H1 (cell line): ENCODE measurements around the gene MCCC1. TPM values are rescaled to one million over a fixed set of nuclear protein-coding genes. Genes with fewer than 3 reads are reported as not detected.

Experiments used
- CTCF ChIA-PET: fragments of 300-600 bp; sonication (Branson Sonifier 250); formaldehyde crosslinking; loops from one replicate; lab custom pipeline; 2021; ENCODE audit not compliant: partially characterized antibody; lab: Charles Lee
- POLR2A ChIA-PET: fragments of 300-600 bp; sonication (Branson Sonifier 250); formaldehyde crosslinking; loops from one replicate; lab custom pipeline; 2021; ENCODE audit warnings: inconsistent platforms; ENCODE audit not compliant: partially characterized antibody; lab: Charles Lee
- DNase-seq, 2 experiments: peaks; one replicate each; pipeline versions ENCODE4 v3.0.0 to v3.0.0-alpha.2; 2010 to 2022; ENCODE audit warnings: low spot score in 2 of 2, low read depth in 1 of 2, mixed read lengths in 1 of 2
- FAIRE-seq: peaks from 2 replicates; lab custom pipeline; 2011; peaks lifted over from hg19 to GRCh38; lab: Jason Lieb, UNC
- H2AFZ ChIP-seq: 2 replicates; pipeline ENCODE4 v1.8.1; 2012; ENCODE audit warnings: low read length, inconsistent platforms
- H2AK5ac ChIP-seq: 2 replicates; pipeline ENCODE4 v1.6.1; 2013; ENCODE audit warnings: low read depth, low read length
- H2BK120ac ChIP-seq: replicated peaks from 2 replicates; pipeline ENCODE3; 2013; ENCODE audit warnings: low read depth, low read length, inconsistent platforms
- H2BK12ac ChIP-seq: 2 replicates; pipeline ENCODE4 v1.6.1; 2013; ENCODE audit warnings: low read depth, low read length
- H2BK15ac ChIP-seq: 2 replicates; pipeline ENCODE4 v1.6.1; 2013; ENCODE audit warnings: low read length
- H2BK20ac ChIP-seq: 2 replicates; pipeline ENCODE4 v1.6.1; 2013; ENCODE audit warnings: low read length
- H2BK5ac ChIP-seq: 2 replicates; pipeline ENCODE4 v1.6.1; 2013; ENCODE audit warnings: low read depth, low read length
- H3K14ac ChIP-seq: 2 replicates; pipeline ENCODE4 v1.6.1; 2013; ENCODE audit warnings: inconsistent platforms; ENCODE audit not compliant: insufficient read length
- H3K18ac ChIP-seq: 2 replicates; pipeline ENCODE4 v1.6.1; 2013; ENCODE audit warnings: low read length; ENCODE audit errors: extremely low read depth
- H3K23ac ChIP-seq: 2 replicates; pipeline ENCODE4 v1.6.1; 2013; ENCODE audit warnings: inconsistent platforms; ENCODE audit not compliant: insufficient read length
- H3K23me2 ChIP-seq: 2 replicates; pipeline ENCODE4 v1.6.1; 2013; ENCODE audit warnings: low read depth, low read length
- H3K27ac ChIP-seq: 2 replicates; pipeline ENCODE4 v1.6.1; 2011; ENCODE audit warnings: low read depth, low read length, inconsistent platforms
- H3K27me3 ChIP-seq, 4 experiments: replicated peaks in 1 of 4; 1 replicate in 1 of 4; 2 replicates in 3 of 4; pipeline versions ENCODE4 v1.6.1 to v1.8.1; 2011 to 2013; ENCODE audit warnings: low read length in 3 of 4, mild to moderate bottlenecking in 3 of 4, inconsistent platforms in 2 of 4, mixed read lengths in 2 of 4, moderate library complexity in 1 of 4; ENCODE audit not compliant: control insufficient read depth in 3 of 4, insufficient read depth in 3 of 4; ENCODE audit errors: extremely low read depth in 1 of 4
- H3K36me3 ChIP-seq, 4 experiments: 2 replicates each; pipeline versions ENCODE4 v1.6.1 to v1.8.1; 2011 to 2013; ENCODE audit warnings: mild to moderate bottlenecking in 4 of 4, low read length in 3 of 4, moderate library complexity in 2 of 4, control low read depth in 1 of 4, inconsistent platforms in 1 of 4; ENCODE audit not compliant: insufficient read depth in 4 of 4, control insufficient read depth in 2 of 4
- H3K4ac ChIP-seq: replicated peaks from 2 replicates; pipeline ENCODE3; 2013; ENCODE audit warnings: low read length, low read depth, mixed read lengths, inconsistent platforms; ENCODE audit not compliant: insufficient read length
- H3K4me1 ChIP-seq, 4 experiments: replicated peaks in 1 of 4; 1 replicate in 1 of 4; 2 replicates in 3 of 4; pipeline versions ENCODE4 v1.6.1 to v1.8.1; 2011 to 2013; ENCODE audit warnings: low read length in 3 of 4, inconsistent platforms in 2 of 4, mixed read lengths in 1 of 4; ENCODE audit not compliant: insufficient read depth in 4 of 4, control insufficient read depth in 3 of 4
- H3K4me2 ChIP-seq, 2 experiments: 2 replicates each; pipeline versions ENCODE4 v1.6.1 to v1.8.1; 2011 to 2013; ENCODE audit warnings: low read depth in 2 of 2, low read length in 2 of 2, control low read depth in 1 of 2, inconsistent platforms in 1 of 2, mild to moderate bottlenecking in 1 of 2; ENCODE audit not compliant: insufficient read depth in 1 of 2
- H3K4me3 ChIP-seq, 4 experiments: fragments of 200-600, 300-600 bp in 1 of 4; sonication (generic), shearing (Covaris generic), sonication (Bioruptor Twin) in 1 of 4; 2 replicates each; pipeline versions ENCODE4 v1.5.1 to v1.8.1; 2011 to 2016; ENCODE audit warnings: low read length in 4 of 4, low read depth in 3 of 4, control low read depth in 2 of 4, inconsistent platforms in 2 of 4, mild to moderate bottlenecking in 2 of 4, mixed read lengths in 1 of 4, moderate library complexity in 1 of 4; ENCODE audit not compliant: insufficient read depth in 2 of 4; ENCODE audit errors: extremely low read depth in 1 of 4
- H3K56ac ChIP-seq: replicated peaks from 2 replicates; pipeline ENCODE3; 2013; ENCODE audit warnings: low read depth, mild to moderate bottlenecking, mixed read lengths, low read length, inconsistent platforms; ENCODE audit not compliant: insufficient read length
- H3K79me1 ChIP-seq: 2 replicates; pipeline ENCODE4 v1.6.1; 2013; ENCODE audit warnings: low read depth, low read length, control low read depth
- H3K79me2 ChIP-seq, 2 experiments: 2 replicates each; pipeline versions ENCODE4 v1.6.1 to v1.8.1; 2012 to 2013; ENCODE audit warnings: low read length in 2 of 2, mild to moderate bottlenecking in 2 of 2, inconsistent platforms in 1 of 2; ENCODE audit not compliant: insufficient read depth in 2 of 2, control insufficient read depth in 1 of 2
- H3K9ac ChIP-seq, 4 experiments: replicated peaks in 1 of 4; 1 replicate in 1 of 4; 2 replicates in 3 of 4; pipeline versions ENCODE4 v1.6.1 to v1.8.1; 2011 to 2013; ENCODE audit warnings: low read depth in 3 of 4, low read length in 3 of 4, control low read depth in 2 of 4, mild to moderate bottlenecking in 2 of 4, moderate library complexity in 2 of 4, inconsistent platforms in 1 of 4; ENCODE audit errors: extremely low read depth in 1 of 4
- H3K9me3 ChIP-seq, 2 experiments: 2 replicates each; pipeline versions ENCODE4 v1.6.1 to v1.8.1; 2012 to 2013; ENCODE audit warnings: mild to moderate bottlenecking in 2 of 2, moderate library complexity in 2 of 2, control low read depth in 1 of 2, inconsistent platforms in 1 of 2, low read depth in 1 of 2, low read length in 1 of 2, mixed read lengths in 1 of 2; ENCODE audit not compliant: insufficient read depth in 2 of 2
- H4K20me1 ChIP-seq, 2 experiments: replicated peaks in 1 of 2; 2 replicates each; pipeline versions ENCODE3 to v1.8.1; 2011 to 2013; ENCODE audit warnings: inconsistent platforms in 2 of 2, low read length in 2 of 2, mild to moderate bottlenecking in 1 of 2; ENCODE audit not compliant: insufficient read depth in 2 of 2, control insufficient read depth in 1 of 2
- H4K5ac ChIP-seq: 2 replicates; pipeline ENCODE4 v1.6.1; 2013; ENCODE audit warnings: low read length, low read depth, mixed read lengths, inconsistent platforms; ENCODE audit not compliant: insufficient read length
- H4K8ac ChIP-seq: 2 replicates; pipeline ENCODE4 v1.8.0; 2013; ENCODE audit warnings: mild to moderate bottlenecking, moderate library complexity, low read length, inconsistent platforms; ENCODE audit not compliant: insufficient read depth; ENCODE audit errors: extremely low read depth
- H4K91ac ChIP-seq: replicated peaks from 2 replicates; pipeline ENCODE3; 2013; ENCODE audit warnings: low read length, mixed read lengths, inconsistent platforms; ENCODE audit not compliant: insufficient read length
- EGR1 ChIP-seq: IDR thresholded peaks from 2 replicates; pipeline ENCODE4 v1.6.1; 2011; ENCODE audit warnings: low read depth, low read length, borderline replicate concordance
- EZH2 ChIP-seq: fragments of 200-600 bp; sonication (generic); IDR thresholded peaks from 2 replicates; pipeline ENCODE4 v1.7.1; 2012; ENCODE audit warnings: low read depth, mild to moderate bottlenecking, moderate library complexity, low read length, inconsistent platforms; ENCODE audit not compliant: severe bottlenecking
- FOSL1 ChIP-seq: IDR thresholded peaks from 2 replicates; pipeline ENCODE4 v1.6.1; 2011; ENCODE audit warnings: mild to moderate bottlenecking, low read depth, low read length, moderate library complexity; ENCODE audit not compliant: insufficient read depth
- GABPA ChIP-seq: IDR thresholded peaks from 2 replicates; pipeline ENCODE4 v1.6.1; 2011; ENCODE audit warnings: mild to moderate bottlenecking, low read length, moderate library complexity, borderline replicate concordance; ENCODE audit not compliant: insufficient read depth
- JUN ChIP-seq: IDR thresholded peaks from 2 replicates; pipeline ENCODE4 v1.6.1; 2011; ENCODE audit warnings: low read depth, mild to moderate bottlenecking, improper control_type of control experiment, low read length
- KDM4A ChIP-seq: IDR thresholded peaks from one replicate; pipeline ENCODE4 v1.7.1; 2012; ENCODE audit warnings: low read depth, mild to moderate bottlenecking, moderate library complexity, low read length, inconsistent platforms; ENCODE audit not compliant: severe bottlenecking
- KDM5A ChIP-seq: fragments of 200-600 bp; IDR thresholded peaks from 2 replicates; pipeline ENCODE4 v1.7.1; 2012; ENCODE audit warnings: mild to moderate bottlenecking, low read length, inconsistent platforms, mixed read lengths
- NRF1 ChIP-seq: IDR thresholded peaks from 2 replicates; pipeline ENCODE4 v1.6.1; 2011; ENCODE audit warnings: mild to moderate bottlenecking, low read depth, low read length, improper control_type of control experiment
- POLR2A ChIP-seq, 2 experiments: IDR thresholded peaks; 1 replicate in 1 of 2; 2 replicates in 1 of 2; pipeline ENCODE4 v1.6.1; 2011; ENCODE audit warnings: low read depth in 2 of 2, low read length in 2 of 2, mild to moderate bottlenecking in 2 of 2; ENCODE audit errors: control extremely low read depth in 1 of 2
- SIN3A ChIP-seq, 2 experiments: IDR thresholded peaks in 1 of 2; conservative IDR thresholded peaks in 1 of 2; 2 replicates each; pipeline ENCODE4 v1.6.1; 2011 to 2012; ENCODE audit warnings: low read length in 2 of 2, improper control_type of control experiment in 1 of 2, low read depth in 1 of 2, mild to moderate bottlenecking in 1 of 2
- WGBS, 2 experiments: shearing (Covaris generic) in 1 of 2; methylation state at CpG; one replicate each; pipeline versions ENCODE4 v1.1.6 to v1.1.7; 2013 to 2015; ENCODE audit warnings: low lambda C conversion rate in 2 of 2, mixed read lengths in 2 of 2, inconsistent platforms in 1 of 2, low coverage in 1 of 2, missing lambda C conversion rate in 1 of 2; ENCODE audit not compliant: insufficient replicate concordance in 2 of 2, insufficient coverage in 1 of 2, insufficient read length in 1 of 2; ENCODE audit errors: extremely low coverage in 1 of 2, missing lambda C conversion rate in 1 of 2; 5-methylcytosine and 5-hydroxymethylcytosine counted together
- polyA plus RNA-seq, 7 experiments: library from polyadenylated mRNA; depleted of rRNA in 3 of 7; stranded (reverse) in 5 of 7; unstranded in 2 of 7; fragments of >200 nt in 5 of 7; fragments of 200-250 nt in 2 of 7; gene quantifications; 1 replicate in 5 of 7; 2 replicates in 1 of 7; 4 replicates in 1 of 7; pipeline versions ENCODE4 v1.2.1 to v1.2.3, GENCODE V29; 2011 to 2013; ENCODE audit warnings: missing spikeins in 2 of 7, mixed read lengths in 2 of 7
- total RNA-seq: library from RNA; stranded (reverse); fragmentation: NEBNext Ultra II Directional; extraction: Animal tissue kit (Norgen Biotek cat#: 25700); gene quantifications from 2 replicates; pipeline ENCODE4 v1.2.1, GENCODE V29; 2021

The MCCC1 gene
- total and polyA plus RNA-seq, 2 of the 8 experiments (the other 6 are each of a cell fraction or from before 2014, with no cell fraction given) = 10.8 to 21.5 TPM

DNA sequence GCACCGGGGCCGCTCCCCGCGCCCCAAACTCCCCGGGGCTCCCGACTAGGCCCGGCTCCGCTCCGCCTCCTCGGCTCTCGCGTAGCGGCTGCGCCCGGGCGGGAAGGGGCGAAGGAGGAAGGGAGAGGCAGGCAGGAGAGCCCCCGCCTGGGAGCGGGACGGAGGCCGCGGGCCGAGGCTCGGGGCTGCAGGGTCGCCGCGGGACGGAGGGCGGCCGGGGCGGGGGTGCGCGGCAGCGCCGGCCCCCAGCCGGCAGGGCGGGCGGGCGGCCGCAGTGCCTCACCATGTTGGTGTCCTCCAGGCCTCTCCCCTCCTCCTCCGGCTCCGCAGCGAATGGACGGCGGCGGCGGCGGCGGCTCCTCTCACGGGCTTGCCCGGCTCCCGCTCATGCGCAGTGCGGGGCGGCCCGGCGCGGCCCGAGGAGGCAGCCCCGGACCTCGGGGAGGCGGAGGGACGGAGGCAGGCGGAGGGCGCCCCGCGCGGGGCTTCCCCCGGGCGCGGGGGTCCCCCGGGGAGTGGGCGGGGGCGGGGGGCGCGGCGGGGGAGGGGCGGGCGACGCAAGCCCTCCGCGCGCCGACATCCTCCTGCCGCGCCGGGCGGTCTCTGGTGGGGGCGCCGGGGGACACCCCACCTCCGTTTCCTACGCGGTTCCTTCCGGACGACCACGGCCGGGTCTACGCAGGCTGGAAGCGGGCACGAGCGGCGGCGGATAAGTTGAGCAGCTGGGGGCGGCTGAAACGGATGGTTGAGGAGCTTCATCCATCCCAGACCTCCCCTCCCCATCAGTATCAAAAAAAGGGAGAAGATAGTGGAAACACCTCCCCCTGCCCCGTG, 118.9 kb downstream of the MCCC1 start, which contains the start of gene DCUN1D1:
Gene DCUN1D1, minus strand, starts transcription at position 335 of the 834 bp plus-strand sequence. Its CDS starts 49 bp downstream, at position 286.
- Histone ChIP-seq H3K23me2 (peaks cover 9% of the 10 kb centered on the region; the same call in 1 of the 2 replicates), H3K56ac (peak within 1 kb of the TSS; percentile 63), H2BK120ac (no peak within 1 kb of the TSS), H3K4me2 (peak within 1 kb of the TSS; percentile 91 to 99), H2BK20ac (no peak within 1 kb of the TSS), H4K20me1 (peaks cover 0 to 3% of the 10 kb centered on the region in 2 experiments), H3K36me3 (no peaks in the 10 kb centered on the region), H2BK5ac (peak within 1 kb of the TSS; percentile 60; the same call in 1 of the 2 replicates), H2AK5ac (0 out of 2 replicates have a peak within 1 kb of the TSS, but pooled peaks have one; percentile 82), H2AFZ (peak within 1 kb of the TSS; percentile 26; the same call in 1 of the 2 replicates), H3K23ac (no peak within 1 kb of the TSS), H3K27me3 (no peaks in the 10 kb centered on the region), H4K5ac (peak within 1 kb of the TSS; percentile 34), H3K4me1 (peaks cover 0 to 16% (median 8%) of the 10 kb centered on the region in 4 experiments; a peak in 6 of 7 replicates), H3K4ac (no peak within 1 kb of the TSS), H3K27ac (peak within 1 kb of the TSS; percentile 66; the same call in 1 of the 2 replicates), H4K8ac (peak within 1 kb of the TSS; percentile 83), H3K79me2 (peaks cover 18 to 43% of the 10 kb centered on the region in 2 experiments), H3K14ac (no peak within 1 kb of the TSS), H3K79me1 (peaks cover 5% of the 10 kb centered on the region), H3K18ac (peak within 1 kb of the TSS; percentile 92; the same call in 1 of the 2 replicates), H3K9me3 (no peaks in the 10 kb centered on the region), H2BK12ac (peak within 1 kb of the TSS; percentile 68; the same call in 1 of the 2 replicates), H3K9ac (peak within 1 kb of the TSS; percentile 54 to 94 (median 81)), H3K4me3 (peak within 1 kb of the TSS; percentile 76 to 98 (median 85)), H4K91ac (no peak within 1 kb of the TSS), H2BK15ac (peak within 1 kb of the TSS; percentile 25; the same call in 1 of the 2 replicates)
- WGBS, 2 experiments = 1% methylated on average over 29 of the region's 106 CpGs; no CpG with 5 or more reads in 1 of the 2 experiments
- POLR2A ChIA-PET = interaction anchor here (1.0 to 1.6 kb wide), 6 partner anchors 9 to 29 kb away, joined by 3 to 5 read pairs (median 3); no protein-coding TSS in a partner anchor
- CTCF ChIA-PET = interaction anchor here (1.3 kb wide), 1 partner anchor 9 kb away, joined by 4 read pairs; no protein-coding TSS in a partner anchor
- DNase-seq (peak; percentile 25 to 91), FAIRE-seq (no peak)
- TF ChIP-seq SIN3A (conservative IDR thresholded peaks at IDR 0.05 in 1 of 2, IDR thresholded peaks at IDR 0.05 in 1 of 2; ENCODE audit: low read depth in 1 of 2, low read length in 2 of 2) = 0 out of 4 replicates have a peak, but pooled peaks of 1 of the 2 experiments have one; percentile 34
- TF ChIP-seq FOSL1 = no peak
- no peak for TF ChIP-seq EGR1
- peak; percentile 52 to 63 for TF ChIP-seq POLR2A (IDR thresholded peaks at IDR 0.05; ENCODE audit: control extremely low read depth in 1 of 2, low read depth in 2 of 2, low read length in 2 of 2)
- TF ChIP-seq NRF1 = peak; percentile 65
- TF ChIP-seq KDM5A = no peak
- TF ChIP-seq GABPA = peak; percentile 16; the same call in 1 of the 2 replicates
- TF ChIP-seq EZH2 = no peak
- TF ChIP-seq JUN = no peak
- peak; percentile 26 for TF ChIP-seq KDM4A
